Ovary (tissue), 9 donors: ENCODE data around the gene MGAT4D. TPM values are rescaled to one million over a fixed set of nuclear protein-coding genes. Genes with fewer than 3 reads are reported as not detected.

ENCODE experiments used
- DNase-seq, 5 donors: peaks; one replicate each; pipeline ENCODE4 v3.0.0-alpha.2; 2019 to 2020
- H3K27ac ChIP-seq, 2 donors: fragments of 200-600 bp; one replicate each; pipeline versions ENCODE4 v1.5.1 to v1.8.0; 2019 to 2022
- H3K27me3 ChIP-seq: fragments of 200-600 bp; one replicate; pipeline ENCODE4 v1.8.0; 2022
- H3K36me3 ChIP-seq: fragments of 200-600 bp; sonication (generic); one replicate; pipeline ENCODE4 v1.5.1; 2019
- H3K4me1 ChIP-seq: one replicate; pipeline ENCODE4 v1.8.1; 2013; ENCODE audit warnings: mild to moderate bottlenecking, moderate library complexity; ENCODE audit not compliant: insufficient read depth
- H3K4me3 ChIP-seq: fragments of 200-600 bp; sonication (generic); one replicate; pipeline ENCODE4 v1.5.1; 2017
- H3K9me3 ChIP-seq, 2 donors: fragments of 200-600 bp in 1 of 2; sonication (generic) in 1 of 2; one replicate each; pipeline versions ENCODE4 v1.5.1 to v1.8.1; 2013 to 2019; ENCODE audit warnings: mild to moderate bottlenecking in 1 of 2, moderate library complexity in 1 of 2
- CTCF ChIP-seq, 3 donors: fragments of 450-650 bp in 2 of 3; fragments of 200-600 bp in 1 of 3; IDR thresholded peaks; one replicate each; pipeline versions ENCODE4 v1.5.1 to v1.8.0; 2016 to 2022; ENCODE audit warnings: antibody characterized with exemption in 3 of 3, mild to moderate bottlenecking in 1 of 3
- EP300 ChIP-seq: sonication (generic); formaldehyde crosslinking; IDR thresholded peaks from one replicate; pipeline ENCODE4 v1.6.1; 2017; ENCODE audit warnings: antibody characterized with exemption
- POLR2A ChIP-seq: fragments of 450-650 bp; IDR thresholded peaks from one replicate; pipeline ENCODE4 v1.6.1; 2017; ENCODE audit warnings: antibody characterized with exemption, mild to moderate bottlenecking, moderate library complexity
- WGBS, 3 donors: extraction: QIAGEN DNeasy Blood & Tissue Kit in 1 of 3; methylation state at CpG; one replicate each; pipeline versions ENCODE4 v1.1.5 to v1.1.7; 2013 to 2017; 5-methylcytosine and 5-hydroxymethylcytosine counted together
- intact Hi-C, 4 donors: fragments of 100-400 bp; cut with DNase I; formaldehyde crosslinking; loops; one replicate each; pipeline versions ENCODE4 v1.11.0 to v1.15.1; 2022 to 2023
- polyA plus RNA-seq, 2 donors: library from polyadenylated mRNA; stranded (reverse); fragments of 200-250 nt in 1 of 2; fragments of 350-450 nt in 1 of 2; fragmentation: Illumina TruSeq in 1 of 2; extraction: RNeasy Lipid Tissue Mini Kit (QIAGEN cat#74804) in 1 of 2; gene quantifications; one replicate each; pipeline ENCODE4 v1.2.3, GENCODE V29; 2013 to 2014
- total RNA-seq, 7 donors: library from RNA; depleted of rRNA in 2 of 7; stranded (reverse); fragments of >200 nt in 2 of 7; fragmentation: NEBNext Ultra II Directional in 3 of 7; extraction: Animal tissue kit (Norgen Biotek cat#: 25700) in 3 of 7; gene quantifications; one replicate each; pipeline versions ENCODE4 v1.1.0 to v1.2.4, GENCODE V29; 2016 to 2023
- donor health status: DM: no; HTN: no; CAD: no; lungs with moderate emphysema.
- donor health status: DM: no; HTN: no; CAD: no.
- donor health status: Bipolar disorder and iron deficiency.
- donor health status: DM: yes; HTN: yes; CAD: no.
- donor health status: DM: no; HTN: no; CAD: no.
- donor health status: DM: yes; HTN: yes; CAD: no.

Gene MGAT4D
- total and polyA plus RNA-seq, 9 donors: not detected

GRCh38 chr4:140499391-140499790, 1.3 kb upstream of the MGAT4D start:
- Histone ChIP-seq H3K9me3 (no peaks in the 10 kb centered on the region), H3K4me3 (no peak overlapping the region), H3K4me1 (peaks cover 3% of the 10 kb centered on the region), H3K36me3 (no peaks in the 10 kb centered on the region), H3K27ac (no peak overlapping the region), H3K27me3 (no peaks in the 10 kb centered on the region)
- 88 to 94% (median 91%) methylated on average over 4 of the region's 4 CpGs for WGBS, 3 donors
- TF ChIP-seq CTCF (IDR thresholded peaks at IDR 0.05): no peak
- no peak for TF ChIP-seq POLR2A
- no peak for TF ChIP-seq EP300
- DNase-seq: no peak
- intact Hi-C loops: no loop called here

- no peak for TF ChIP-seq EP300
- H3K4me3 ChIP-seq: no peak overlapping the region
- no peaks in the 10 kb centered on the region for H3K36me3 ChIP-seq
- H3K27ac ChIP-seq: no peak overlapping the region
- intact Hi-C loops: no loop called here
- no peaks in the 10 kb centered on the region for H3K9me3 ChIP-seq
- DNase-seq: no peak
- peaks cover 3% of the 10 kb centered on the region for H3K4me1 ChIP-seq
- WGBS, 3 donors: 91 to 94% (median 92%) methylated on average over 11 of the region's 11 CpGs
- no peaks in the 10 kb centered on the region for H3K27me3 ChIP-seq
Observed at GRCh38 chr4:140497405-140497746, 717 bp downstream of the MGAT4D start.

- no peaks in the 10 kb centered on the region for H3K9me3 ChIP-seq
- H3K4me3 ChIP-seq: no peak overlapping the region
- WGBS, 3 donors: 50 to 66% (median 53%) methylated on average over 1 of the region's 1 CpG
- no peaks in the 10 kb centered on the region for H3K4me1 ChIP-seq
- intact Hi-C loops: no loop called here
- no peaks in the 10 kb centered on the region for H3K36me3 ChIP-seq
- no peaks in the 10 kb centered on the region for H3K27me3 ChIP-seq
- DNase-seq: no peak
- no peak overlapping the region for H3K27ac ChIP-seq
- no peak for TF ChIP-seq POLR2A
Observed at GRCh38 chr4:140485939-140486338, 12.2 kb downstream of the MGAT4D start.

- Histone ChIP-seq H3K36me3 (no peaks in the 10 kb centered on the region), H3K27ac (no peak overlapping the region), H3K9me3 (no peaks in the 10 kb centered on the region), H3K4me3 (no peak overlapping the region), H3K4me1 (no peaks in the 10 kb centered on the region), H3K27me3 (no peaks in the 10 kb centered on the region)
- TF ChIP-seq POLR2A (no peak), CTCF (IDR thresholded peaks at IDR 0.05) (no peak), EP300 (no peak)
- intact Hi-C loops: no loop called here
- no peak for DNase-seq
- WGBS, 3 donors: 86 to 93% (median 90%) methylated on average over 4 of the region's 4 CpGs
Observed at GRCh38 chr4:140483445-140483844, 14.6 kb downstream of the MGAT4D start.

- no peak for DNase-seq
- peaks cover 2% of the 10 kb centered on the region for H3K4me1 ChIP-seq
- TF ChIP-seq POLR2A: no peak
- TF ChIP-seq EP300: no peak
- no peak for TF ChIP-seq CTCF (IDR thresholded peaks at IDR 0.05)
- no peaks in the 10 kb centered on the region for H3K9me3 ChIP-seq
- no peaks in the 10 kb centered on the region for H3K27me3 ChIP-seq
- intact Hi-C loops: no loop called here
- H3K4me3 ChIP-seq: no peak overlapping the region
- WGBS, 3 donors: 79 to 90% (median 84%) methylated on average over 2 of the region's 2 CpGs
- no peaks in the 10 kb centered on the region for H3K36me3 ChIP-seq
- H3K27ac ChIP-seq: no peak overlapping the region
Observed at GRCh38 chr4:140472156-140472555, 25.9 kb downstream of the MGAT4D start.
